Activated CD8-positive, alpha-beta memory T cell treated with anti-CD3 and anti-CD28 coated beads, Interleukin-2, amount 50 U/mL, for 48 hours (primary cell): ENCODE data around the gene ARHGAP6.
"Not testable (repeated sequence)": the region's sequence is repeated elsewhere in the genome, so short reads cannot be mapped to it uniquely, and the experiment has no call there.

Experiments used
- DNase-seq: peaks from one replicate; pipeline ENCODE4 v3.0.0-alpha.2; 2020

Gene ARHGAP6

DNA sequence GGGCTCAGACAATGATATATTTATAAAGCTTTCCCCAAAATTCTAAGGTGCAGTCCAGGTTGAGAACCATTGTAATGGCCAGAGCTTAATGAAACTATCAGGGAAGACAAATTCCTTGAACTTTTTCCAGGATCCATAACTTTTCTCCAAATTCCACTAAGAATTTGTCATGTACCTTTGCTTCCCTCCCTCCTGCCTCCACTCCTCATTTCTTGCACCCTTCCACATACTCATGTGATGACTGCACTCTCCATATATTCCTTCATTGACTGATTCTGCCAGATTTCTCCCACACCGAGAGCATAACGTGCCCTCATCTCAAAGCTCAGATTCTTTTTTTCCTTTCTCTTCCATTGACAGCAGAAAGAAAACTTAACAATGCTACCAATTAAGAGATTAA is 393.4 kb downstream of the ARHGAP6 start:
- no peak for DNase-seq

- DNase-seq: no peak
Observed at GRCh38 chrX:11269996-11270395, 395.7 kb downstream of the ARHGAP6 start.

- DNase-seq: no peak
Observed at GRCh38 chrX:11269006-11269405, 396.7 kb downstream of the ARHGAP6 start.

DNA sequence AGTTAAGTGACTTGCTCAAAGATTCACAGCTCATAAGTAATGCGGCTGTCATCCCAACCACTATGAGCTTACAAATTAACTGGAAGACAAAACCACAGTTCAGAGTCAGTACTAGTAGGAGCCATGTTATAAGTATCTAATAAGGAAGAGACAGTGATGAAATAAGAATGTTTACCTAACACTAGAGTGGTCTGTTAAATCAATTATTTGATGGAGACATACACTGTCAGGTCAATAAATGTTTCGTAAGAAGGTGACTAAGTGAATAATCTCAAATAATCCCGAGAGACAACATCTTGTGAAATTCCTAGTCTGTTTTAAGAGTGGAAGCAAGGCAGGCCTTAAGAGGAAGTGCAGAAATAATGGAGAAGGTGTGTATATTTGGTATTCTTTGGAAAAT is 398.3 kb downstream of the ARHGAP6 start:
- no peak for DNase-seq

- no peak for DNase-seq
Observed at GRCh38 chrX:11266573-11267003, 399.1 kb downstream of the ARHGAP6 start.

DNA sequence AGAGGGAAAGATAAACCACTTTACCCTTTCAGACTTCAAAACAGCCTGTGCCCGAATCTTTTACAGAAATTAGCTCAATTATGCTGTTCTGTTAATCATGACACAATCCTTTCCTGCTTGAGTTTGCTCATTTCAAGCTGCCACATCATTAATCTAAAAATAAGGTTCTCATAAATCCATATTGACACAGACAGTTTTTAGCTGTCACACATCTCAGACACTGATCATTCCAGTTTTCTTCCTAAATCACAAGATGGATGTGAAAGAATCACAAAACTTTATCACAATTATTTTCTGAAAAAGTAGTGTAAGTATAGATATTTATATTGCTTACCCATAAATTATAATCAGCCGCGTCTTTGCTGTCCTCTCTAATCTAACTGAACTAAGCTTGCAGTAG is 400.4 kb downstream of the ARHGAP6 start:
- DNase-seq: no peak

- DNase-seq: no peak
Observed at GRCh38 chrX:11264925-11265324, 400.8 kb downstream of the ARHGAP6 start.

GRCh38 chrX:11261260-11261659 is 404.5 kb downstream of the ARHGAP6 start:
- no peak for DNase-seq

- no peak for DNase-seq
Observed at GRCh38 chrX:11259437-11259836, 406.3 kb downstream of the ARHGAP6 start.

GRCh38 chrX:11257711-11258110 is 408.0 kb downstream of the ARHGAP6 start:
- no peak for DNase-seq

GRCh38 chrX:11257290-11257689 is 408.4 kb downstream of the ARHGAP6 start:
- DNase-seq: no peak

GRCh38 chrX:11254417-11255109 is 411.2 kb downstream of the ARHGAP6 start:
- DNase-seq: no peak

DNA sequence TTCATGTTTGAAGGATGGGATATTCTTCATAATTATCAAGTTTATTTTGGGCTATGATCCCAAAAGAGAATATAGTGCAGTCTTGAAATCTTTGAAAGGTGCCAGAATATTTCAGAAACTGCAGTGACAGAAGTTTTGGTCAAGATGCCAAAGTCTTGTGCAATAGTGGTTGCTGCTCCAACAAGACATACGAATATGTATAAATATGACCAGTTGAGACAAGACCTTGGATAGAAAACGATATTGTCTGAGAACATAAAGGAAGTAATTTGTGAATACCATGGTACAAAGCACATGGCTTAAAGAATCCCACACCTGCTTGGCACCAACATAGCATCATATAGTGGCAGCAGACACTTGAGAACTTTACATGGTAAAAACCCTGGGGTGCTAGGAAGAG is 421.1 kb downstream of the ARHGAP6 start:
- no peak for DNase-seq

GRCh38 chrX:11242704-11243103 is 423.0 kb downstream of the ARHGAP6 start:
- DNase-seq: no peak

GRCh38 chrX:11241720-11242119 is 424.0 kb downstream of the ARHGAP6 start:
- DNase-seq: no peak

- no peak for DNase-seq
Observed at GRCh38 chrX:11239230-11239629, 426.5 kb downstream of the ARHGAP6 start.

DNA sequence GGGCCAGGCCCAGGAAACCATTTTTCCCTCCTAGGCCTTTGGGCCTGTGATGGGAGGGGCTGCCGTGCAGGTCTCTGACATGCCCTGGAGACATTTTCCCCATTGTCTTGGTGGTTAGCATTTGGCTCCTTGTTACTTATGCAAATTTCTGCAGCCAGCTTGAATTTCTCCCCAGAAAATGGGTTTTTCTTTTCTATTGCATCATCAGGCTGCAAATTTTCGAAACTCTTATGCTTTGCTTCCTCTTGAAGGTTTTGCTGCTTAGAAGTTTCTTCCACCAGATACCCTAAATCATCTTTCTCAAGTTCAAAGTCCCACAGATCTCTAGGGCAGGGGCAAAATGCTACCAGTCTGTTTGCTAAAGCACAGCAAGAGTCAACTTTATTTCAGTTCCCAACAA is 430.3 kb downstream of the ARHGAP6 start:
- not testable (repeated sequence) for DNase-seq

DNA sequence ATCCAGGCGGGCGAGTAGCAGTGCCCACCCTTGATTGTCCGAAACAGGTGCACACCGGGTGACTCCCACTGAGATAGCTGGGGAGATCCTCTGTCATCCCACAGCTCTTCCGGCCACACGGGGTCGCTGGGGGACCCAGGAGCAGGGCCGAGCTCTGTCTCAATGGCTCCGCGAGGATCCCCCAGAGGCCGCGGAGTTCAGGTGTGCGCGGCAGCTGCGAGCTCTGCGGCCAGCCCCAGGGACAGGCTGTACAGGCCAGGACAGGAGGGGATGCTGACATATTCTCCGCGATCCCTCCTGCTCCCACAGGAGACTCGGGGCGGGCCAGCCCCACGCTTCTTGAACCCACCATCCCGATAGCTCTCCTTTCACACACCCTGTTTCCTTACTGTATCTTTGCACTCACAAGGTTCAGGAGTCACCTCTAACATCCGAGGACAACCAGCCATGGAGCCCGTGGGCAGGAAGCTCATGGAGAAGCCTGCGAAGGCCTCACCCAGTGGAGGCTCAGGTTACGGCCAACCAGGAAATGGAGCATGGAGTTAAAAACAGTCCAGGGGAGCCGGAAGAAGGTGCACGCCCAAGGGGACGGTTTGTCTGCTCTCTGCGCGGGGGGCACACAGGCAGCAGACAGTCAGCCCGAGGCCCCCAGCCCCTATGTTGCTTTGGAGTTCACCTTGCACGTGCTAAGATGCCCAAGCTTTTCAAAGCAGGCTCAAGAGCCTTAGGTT is 450.4 kb downstream of the ARHGAP6 start:
- no peak for DNase-seq

GRCh38 chrX:11214346-11215190 is 451.2 kb downstream of the ARHGAP6 start:
- DNase-seq: no peak

- DNase-seq: no peak
Observed at GRCh38 chrX:11212741-11213140, 453.0 kb downstream of the ARHGAP6 start.

GRCh38 chrX:11210415-11210801 is 455.3 kb downstream of the ARHGAP6 start:
- DNase-seq: no peak

- DNase-seq: no peak
Observed at GRCh38 chrX:11209798-11210414, 455.8 kb downstream of the ARHGAP6 start.

DNA sequence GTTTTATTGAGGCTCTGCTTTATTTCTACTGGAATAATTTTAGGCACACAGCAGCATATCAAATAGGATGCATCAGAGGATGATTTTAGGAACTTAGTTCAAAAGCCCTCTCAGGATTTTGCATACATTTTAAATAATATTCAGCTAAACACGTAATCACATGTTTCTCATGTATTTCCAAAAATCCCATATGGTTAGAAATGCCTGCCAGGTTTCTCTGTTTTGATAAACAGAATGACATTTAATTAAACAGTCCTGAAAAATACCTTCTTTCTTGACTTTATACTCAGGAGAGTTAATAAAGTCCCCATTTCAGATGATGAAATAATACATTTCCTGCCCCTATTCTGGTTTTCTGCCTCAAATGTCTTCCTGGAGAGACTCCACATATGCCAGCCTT is 459.0 kb downstream of the ARHGAP6 start:
- DNase-seq: no peak
